C4-2B (cell line): ENCODE data around the gene SHFL.

ENCODE experiments used
- H3K27ac ChIP-seq: fragments of 450-650 bp; 2 replicates; pipeline ENCODE4 v1.5.1; 2017
- CTCF ChIP-seq: fragments of 450-650 bp; conservative IDR thresholded peaks from 2 replicates; pipeline ENCODE4 v1.5.1; 2017; ENCODE audit warnings: mild to moderate bottlenecking
- ZFX ChIP-seq: fragments of 450-650 bp; IDR thresholded peaks from 2 replicates; pipeline ENCODE4 v1.6.1; 2017

The SHFL gene

GRCh38 chr19:10088949-10089554 is 2.9 kb downstream of the SHFL start:
- H3K27ac ChIP-seq: no peak overlapping the region
- TF ChIP-seq ZFX: no peak
- no peak for TF ChIP-seq CTCF

GRCh38 chr19:10089801-10090375 is 3.8 kb downstream of the SHFL start:
- no peak overlapping the region for H3K27ac ChIP-seq
- TF ChIP-seq CTCF (no peak), ZFX (no peak)

- TF ChIP-seq CTCF (no peak), ZFX (no peak)
- no peak overlapping the region for H3K27ac ChIP-seq
Measured at GRCh38 chr19:10091370-10091687, 5.2 kb downstream of the SHFL start.

GRCh38 chr19:10091895-10092641 is 6.0 kb downstream of the SHFL start:
- TF ChIP-seq CTCF: no peak
- no peak for TF ChIP-seq ZFX
- H3K27ac ChIP-seq: no peak overlapping the region

GRCh38 chr19:10092648-10093294 is 6.7 kb downstream of the SHFL start:
- H3K27ac ChIP-seq: no peak overlapping the region
- TF ChIP-seq CTCF: no peak
- TF ChIP-seq ZFX: no peak

GRCh38 chr19:10093295-10094186 is 7.4 kb downstream of the SHFL start:
- TF ChIP-seq ZFX (no peak), CTCF (no peak)
- H3K27ac ChIP-seq: no peak overlapping the region
